ENCODE data around the gene SNTG2. TPM values are rescaled to one million over a fixed set of nuclear protein-coding genes. Genes with fewer than 3 reads are reported as not detected.

Gene SNTG2
- total and polyA plus RNA-seq, 4 donors = not detected

- no peak for TF ChIP-seq JUND (IDR thresholded peaks at IDR 0.05)
- no peak for TF ChIP-seq GABPA (IDR thresholded peaks at IDR 0.05 in 1 of 2, conservative IDR thresholded peaks at IDR 0.05 in 1 of 2)
- TF ChIP-seq, protein P1, sequence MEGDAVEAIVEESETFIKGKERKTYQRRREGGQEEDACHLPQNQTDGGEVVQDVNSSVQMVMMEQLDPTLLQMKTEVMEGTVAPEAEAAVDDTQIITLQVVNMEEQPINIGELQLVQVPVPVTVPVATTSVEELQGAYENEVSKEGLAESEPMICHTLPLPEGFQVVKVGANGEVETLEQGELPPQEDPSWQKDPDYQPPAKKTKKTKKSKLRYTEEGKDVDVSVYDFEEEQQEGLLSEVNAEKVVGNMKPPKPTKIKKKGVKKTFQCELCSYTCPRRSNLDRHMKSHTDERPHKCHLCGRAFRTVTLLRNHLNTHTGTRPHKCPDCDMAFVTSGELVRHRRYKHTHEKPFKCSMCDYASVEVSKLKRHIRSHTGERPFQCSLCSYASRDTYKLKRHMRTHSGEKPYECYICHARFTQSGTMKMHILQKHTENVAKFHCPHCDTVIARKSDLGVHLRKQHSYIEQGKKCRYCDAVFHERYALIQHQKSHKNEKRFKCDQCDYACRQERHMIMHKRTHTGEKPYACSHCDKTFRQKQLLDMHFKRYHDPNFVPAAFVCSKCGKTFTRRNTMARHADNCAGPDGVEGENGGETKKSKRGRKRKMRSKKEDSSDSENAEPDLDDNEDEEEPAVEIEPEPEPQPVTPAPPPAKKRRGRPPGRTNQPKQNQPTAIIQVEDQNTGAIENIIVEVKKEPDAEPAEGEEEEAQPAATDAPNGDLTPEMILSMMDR (IDR thresholded peaks at IDR 0.05; ENCODE audit: low read depth, low read length, missing input control) = no peak
Observed at GRCh38 chr2:1041012-1041805, 90.6 kb downstream of the SNTG2 start (continued).

DNA sequence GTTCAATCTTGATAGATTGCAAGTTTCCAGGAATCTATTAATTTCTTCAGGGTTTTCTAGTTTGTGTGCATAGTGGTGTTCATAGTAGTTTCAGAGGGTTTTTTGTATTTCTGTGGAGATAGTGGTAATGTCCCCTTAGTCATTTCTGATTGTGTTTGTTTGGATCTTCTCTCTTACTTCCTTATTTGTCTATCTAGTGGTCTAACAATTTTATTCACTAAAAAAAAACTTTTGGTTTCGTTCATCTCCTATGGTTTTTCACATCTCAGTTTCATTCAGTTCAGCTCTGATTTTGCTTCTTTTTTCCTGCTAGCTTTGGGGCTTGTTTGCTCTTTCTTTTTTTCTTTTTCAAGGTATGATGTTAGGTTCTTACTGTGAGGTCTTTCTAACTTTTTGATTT, 94.5 kb downstream of the SNTG2 start:
- Histone ChIP-seq H3K9ac (ENCODE audit: low read depth in 1 of 2, low read length in 2 of 2) (no peak overlapping the region), H3K4me1 (ENCODE audit: control insufficient read depth in 4 of 4, insufficient read depth in 4 of 4, low read length in 3 of 4) (no peaks in the 10 kb centered on the region), H3K4me3 (ENCODE audit: low read depth in 1 of 3, low read length in 3 of 3) (no peak overlapping the region), H3K27ac (ENCODE audit: low read depth in 1 of 2, low read length in 2 of 2) (no peak overlapping the region), H3K9me3 (ENCODE audit: control insufficient read depth in 4 of 4, low read length in 3 of 4) (peaks cover 0 to 6% (median 3%) of the 10 kb centered on the region in 4 donors), H3K27me3 (ENCODE audit: control insufficient read depth in 4 of 4, insufficient read depth in 4 of 4, low read length in 3 of 4) (peaks cover 0 to 2% (median 0%) of the 10 kb centered on the region in 4 donors), H3K36me3 (ENCODE audit: control insufficient read depth in 4 of 4, insufficient read depth in 3 of 4, low read depth in 1 of 4, low read length in 3 of 4) (no peaks in the 10 kb centered on the region)
- TF ChIP-seq RAD21 (IDR thresholded peaks at IDR 0.05) (no peak), MAX (IDR thresholded peaks at IDR 0.05) (no peak), ZBTB33 (IDR thresholded peaks at IDR 0.05) (no peak), FOXA1 (IDR thresholded peaks at IDR 0.05) (no peak), TAF1 (conservative IDR thresholded peaks at IDR 0.05) (no peak), SP1 (IDR thresholded peaks at IDR 0.05) (no peak), HNF4G (IDR thresholded peaks at IDR 0.05) (no peak), JUND (IDR thresholded peaks at IDR 0.05) (no peak), RXRA (IDR thresholded peaks at IDR 0.05) (no peak), GABPA (IDR thresholded peaks at IDR 0.05 in 1 of 2, conservative IDR thresholded peaks at IDR 0.05 in 1 of 2) (no peak), NR2F2 (IDR thresholded peaks at IDR 0.05) (no peak), HNF4A (conservative IDR thresholded peaks at IDR 0.05) (no peak), EGR1 (IDR thresholded peaks at IDR 0.05; ENCODE audit: low read depth in 2 of 2) (no peak)
- TF ChIP-seq, protein P2, sequence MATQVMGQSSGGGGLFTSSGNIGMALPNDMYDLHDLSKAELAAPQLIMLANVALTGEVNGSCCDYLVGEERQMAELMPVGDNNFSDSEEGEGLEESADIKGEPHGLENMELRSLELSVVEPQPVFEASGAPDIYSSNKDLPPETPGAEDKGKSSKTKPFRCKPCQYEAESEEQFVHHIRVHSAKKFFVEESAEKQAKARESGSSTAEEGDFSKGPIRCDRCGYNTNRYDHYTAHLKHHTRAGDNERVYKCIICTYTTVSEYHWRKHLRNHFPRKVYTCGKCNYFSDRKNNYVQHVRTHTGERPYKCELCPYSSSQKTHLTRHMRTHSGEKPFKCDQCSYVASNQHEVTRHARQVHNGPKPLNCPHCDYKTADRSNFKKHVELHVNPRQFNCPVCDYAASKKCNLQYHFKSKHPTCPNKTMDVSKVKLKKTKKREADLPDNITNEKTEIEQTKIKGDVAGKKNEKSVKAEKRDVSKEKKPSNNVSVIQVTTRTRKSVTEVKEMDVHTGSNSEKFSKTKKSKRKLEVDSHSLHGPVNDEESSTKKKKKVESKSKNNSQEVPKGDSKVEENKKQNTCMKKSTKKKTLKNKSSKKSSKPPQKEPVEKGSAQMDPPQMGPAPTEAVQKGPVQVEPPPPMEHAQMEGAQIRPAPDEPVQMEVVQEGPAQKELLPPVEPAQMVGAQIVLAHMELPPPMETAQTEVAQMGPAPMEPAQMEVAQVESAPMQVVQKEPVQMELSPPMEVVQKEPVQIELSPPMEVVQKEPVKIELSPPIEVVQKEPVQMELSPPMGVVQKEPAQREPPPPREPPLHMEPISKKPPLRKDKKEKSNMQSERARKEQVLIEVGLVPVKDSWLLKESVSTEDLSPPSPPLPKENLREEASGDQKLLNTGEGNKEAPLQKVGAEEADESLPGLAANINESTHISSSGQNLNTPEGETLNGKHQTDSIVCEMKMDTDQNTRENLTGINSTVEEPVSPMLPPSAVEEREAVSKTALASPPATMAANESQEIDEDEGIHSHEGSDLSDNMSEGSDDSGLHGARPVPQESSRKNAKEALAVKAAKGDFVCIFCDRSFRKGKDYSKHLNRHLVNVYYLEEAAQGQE (IDR thresholded peaks at IDR 0.05) = no peak
- TF ChIP-seq, protein P1 (IDR thresholded peaks at IDR 0.05; ENCODE audit: low read depth, low read length, missing input control) = no peak
- 57% methylated on average over 1 of the region's 1 CpG for WGBS
- no peak for DNase-seq (ENCODE audit: low spot score)
